Muscle of leg (tissue), 11 donors: ENCODE results near the gene ERV3-1. TPM values are rescaled to one million over a fixed set of nuclear protein-coding genes. Genes with fewer than 3 reads are reported as not detected.

Source experiments
- DNase-seq: peaks from one replicate; pipeline ENCODE4 v3.0.0; 2013
- H3K27ac ChIP-seq: one replicate; pipeline ENCODE4 v1.5.1; 2013; ENCODE audit warnings: mild to moderate bottlenecking, low read length, control low read depth
- H3K27me3 ChIP-seq: one replicate; pipeline ENCODE4 v1.6.1; 2013; ENCODE audit warnings: low read length; ENCODE audit not compliant: control insufficient read depth, insufficient read depth
- H3K36me3 ChIP-seq: one replicate; pipeline ENCODE4 v1.6.1; 2013; ENCODE audit warnings: low read length; ENCODE audit not compliant: control insufficient read depth, insufficient read depth
- H3K4me1 ChIP-seq: one replicate; pipeline ENCODE4 v1.6.1; 2013; ENCODE audit warnings: low read length; ENCODE audit not compliant: control insufficient read depth, insufficient read depth
- H3K4me3 ChIP-seq: one replicate; pipeline ENCODE4 v1.5.1; 2013; ENCODE audit warnings: low read length, control low read depth
- H3K9me3 ChIP-seq: replicated peaks from 2 replicates; pipeline ENCODE4 v1.6.1; 2013; ENCODE audit warnings: low read depth, low read length; ENCODE audit not compliant: control insufficient read depth
- WGBS: methylation state at CpG from one replicate; pipeline ENCODE4 v1.1.5; 2013; ENCODE audit warnings: missing lambda C conversion rate; ENCODE audit not compliant: insufficient coverage; 5-methylcytosine and 5-hydroxymethylcytosine counted together
- polyA plus RNA-seq, 8 donors: library from polyadenylated mRNA; unstranded; fragments of 120-200 nt; gene quantifications; one replicate each; pipeline versions ENCODE4 v1.2.1 to v1.2.3, GENCODE V29; 2013; ENCODE audit warnings: inconsistent platforms in 1 of 8, low replicate concordance in 1 of 8; ENCODE audit not compliant: insufficient read length in 8 of 8, insufficient read depth in 1 of 8
- total RNA-seq: library from RNA; stranded (reverse); fragments of 120-200 nt; gene quantifications from one replicate; pipeline ENCODE4 v1.2.4, GENCODE V29; 2013

The ERV3-1 gene
- total and polyA plus RNA-seq, 9 donors: 7.5 to 24.6 (median 10.2) TPM

GRCh38 chr7:65004575-65004974, 1.9 kb downstream of the ERV3-1 start:
- no peak for DNase-seq
- peaks cover 23% of the 10 kb centered on the region for H3K9me3 ChIP-seq
- no peaks in the 10 kb centered on the region for H3K27me3 ChIP-seq
- no peak overlapping the region for H3K27ac ChIP-seq
- no peak overlapping the region for H3K4me3 ChIP-seq
- peaks cover 2% of the 10 kb centered on the region for H3K4me1 ChIP-seq
- peaks cover 16% of the 10 kb centered on the region for H3K36me3 ChIP-seq
- 90% methylated on average over 1 of the region's 1 CpG for WGBS

GRCh38 chr7:65002972-65003585, 3.4 kb downstream of the ERV3-1 start:
- Histone ChIP-seq H3K27ac (no peak overlapping the region), H3K4me3 (no peak overlapping the region), H3K36me3 (peaks cover 25% of the 10 kb centered on the region), H3K4me1 (peaks cover 2% of the 10 kb centered on the region), H3K9me3 (peaks cover 38% of the 10 kb centered on the region), H3K27me3 (no peaks in the 10 kb centered on the region)
- WGBS: no CpG with 5 or more reads among the region's 2 CpGs
- DNase-seq: no peak

GRCh38 chr7:65001291-65001814, 5.1 kb downstream of the ERV3-1 start:
- Histone ChIP-seq H3K4me3 (no peak overlapping the region), H3K36me3 (peaks cover 25% of the 10 kb centered on the region), H3K27me3 (no peaks in the 10 kb centered on the region), H3K4me1 (no peaks in the 10 kb centered on the region), H3K27ac (no peak overlapping the region), H3K9me3 (peaks cover 55% of the 10 kb centered on the region)
- DNase-seq: no peak
- WGBS: 0% methylated on average over 1 of the region's 1 CpG

DNA sequence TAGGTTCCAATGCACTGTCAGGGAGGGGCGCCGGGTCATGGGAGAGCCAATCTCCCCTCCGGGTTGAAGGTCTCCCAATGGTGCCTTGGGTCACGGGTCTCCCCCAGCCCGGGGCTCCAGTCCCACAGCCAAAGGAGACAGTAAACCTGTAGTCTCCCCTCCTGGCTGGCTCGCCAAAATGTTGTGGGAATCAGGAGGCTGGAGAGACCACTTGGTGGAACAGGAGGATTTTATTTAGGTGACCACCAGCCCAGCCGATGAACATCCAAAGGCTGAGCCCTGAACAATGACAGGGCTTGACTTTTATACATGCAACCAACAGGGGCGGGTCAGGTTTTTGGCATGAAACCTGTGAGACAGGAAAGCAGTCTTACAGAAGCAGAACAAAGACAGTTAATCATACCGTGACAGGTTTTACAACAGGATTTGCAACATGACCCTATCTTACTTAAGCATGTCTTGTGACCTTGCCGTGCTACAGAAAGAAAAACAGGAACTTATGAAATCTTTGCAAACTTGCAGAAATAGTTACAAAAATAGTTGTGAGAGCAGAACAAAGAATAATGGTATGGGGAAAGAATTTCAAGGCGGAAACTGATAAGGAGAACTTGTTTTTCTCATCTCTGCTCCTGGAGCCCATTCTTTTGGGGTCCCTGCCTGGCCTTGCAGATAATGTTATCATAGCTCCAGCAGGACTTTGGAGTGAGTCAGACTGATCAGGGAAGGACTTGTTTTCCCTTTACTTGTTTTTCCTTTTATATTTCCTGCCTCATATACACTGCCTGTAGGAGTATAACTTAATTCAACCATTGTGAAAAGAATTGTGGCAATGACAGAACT, 7.1 kb downstream of the ERV3-1 start:
- Histone ChIP-seq H3K4me3 (no peak overlapping the region), H3K9me3 (peaks cover 72% of the 10 kb centered on the region), H3K4me1 (no peaks in the 10 kb centered on the region), H3K27ac (peak overlapping the region; percentile 7), H3K27me3 (no peaks in the 10 kb centered on the region), H3K36me3 (peaks cover 25% of the 10 kb centered on the region)
- peak; percentile 29 for DNase-seq
- WGBS: 89% methylated on average over 3 of the region's 11 CpGs

- WGBS: 100% methylated on average over 4 of the region's 7 CpGs
- Histone ChIP-seq H3K9me3 (peaks cover 76% of the 10 kb centered on the region), H3K27me3 (no peaks in the 10 kb centered on the region), H3K4me3 (no peak overlapping the region), H3K27ac (peak overlapping the region; percentile 7), H3K36me3 (peaks cover 25% of the 10 kb centered on the region), H3K4me1 (no peaks in the 10 kb centered on the region)
- no peak for DNase-seq
These were observed 7.7 kb downstream of the ERV3-1 start for GRCh38 chr7:64998865-64999164.

- 94% methylated on average over 4 of the region's 8 CpGs for WGBS
- peaks cover 82% of the 10 kb centered on the region for H3K9me3 ChIP-seq
- H3K4me3 ChIP-seq: no peak overlapping the region
- no peak overlapping the region for H3K27ac ChIP-seq
- DNase-seq: no peak
- H3K36me3 ChIP-seq: peaks cover 24% of the 10 kb centered on the region
- no peaks in the 10 kb centered on the region for H3K27me3 ChIP-seq
- H3K4me1 ChIP-seq: no peaks in the 10 kb centered on the region
These were observed 8.5 kb downstream of the ERV3-1 start for GRCh38 chr7:64997927-64998391.

DNA sequence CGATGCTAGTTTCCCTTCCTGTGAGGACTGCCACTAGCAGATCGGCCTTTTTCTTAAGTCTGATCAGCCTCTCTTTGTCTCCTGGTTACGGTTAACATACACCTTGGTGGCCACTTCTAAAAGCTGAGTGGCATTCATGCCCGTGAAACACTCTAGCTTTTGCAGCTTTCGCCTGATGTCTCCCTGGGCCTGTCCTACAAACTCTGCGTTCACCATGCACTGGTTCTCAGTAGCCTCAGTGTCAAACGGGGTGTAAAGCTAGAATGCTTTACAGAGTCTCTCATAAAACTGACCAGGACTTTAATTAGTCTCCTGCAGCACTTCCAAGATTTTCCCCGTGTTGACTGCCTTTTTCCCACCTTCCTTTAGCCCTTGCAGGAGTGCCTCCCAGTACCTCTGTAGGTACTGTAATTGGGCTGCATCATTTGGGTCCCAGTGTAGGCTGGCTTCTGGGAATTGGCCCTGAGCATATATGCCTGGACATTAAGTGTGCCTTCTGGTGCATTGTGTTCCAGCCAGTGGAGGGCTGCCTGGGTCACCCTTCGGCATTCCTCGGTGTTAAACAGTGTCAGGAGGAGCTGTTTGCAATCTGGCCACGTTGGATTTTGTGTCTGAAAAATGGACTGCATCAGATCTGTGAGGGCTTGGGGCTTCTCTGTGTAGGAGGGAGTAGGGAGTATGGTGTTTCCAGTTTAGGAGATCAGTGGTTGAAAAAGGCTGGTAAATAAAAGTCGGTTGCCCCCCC, 9.2 kb downstream of the ERV3-1 start:
- H3K36me3 ChIP-seq: peaks cover 28% of the 10 kb centered on the region
- H3K9me3 ChIP-seq: peaks cover 84% of the 10 kb centered on the region
- no peaks in the 10 kb centered on the region for H3K27me3 ChIP-seq
- no peak for DNase-seq
- no peaks in the 10 kb centered on the region for H3K4me1 ChIP-seq
- no peak overlapping the region for H3K4me3 ChIP-seq
- WGBS: 94% methylated on average over 10 of the region's 12 CpGs
- no peak overlapping the region for H3K27ac ChIP-seq

- Histone ChIP-seq H3K27me3 (no peaks in the 10 kb centered on the region), H3K4me3 (no peak overlapping the region), H3K36me3 (peaks cover 24% of the 10 kb centered on the region), H3K9me3 (peaks cover 89% of the 10 kb centered on the region), H3K27ac (no peak overlapping the region), H3K4me1 (no peaks in the 10 kb centered on the region)
- no peak for DNase-seq
- WGBS: no CpG with 5 or more reads among the region's 2 CpGs
These were observed 10.2 kb downstream of the ERV3-1 start for GRCh38 chr7:64996305-64996704.

DNA sequence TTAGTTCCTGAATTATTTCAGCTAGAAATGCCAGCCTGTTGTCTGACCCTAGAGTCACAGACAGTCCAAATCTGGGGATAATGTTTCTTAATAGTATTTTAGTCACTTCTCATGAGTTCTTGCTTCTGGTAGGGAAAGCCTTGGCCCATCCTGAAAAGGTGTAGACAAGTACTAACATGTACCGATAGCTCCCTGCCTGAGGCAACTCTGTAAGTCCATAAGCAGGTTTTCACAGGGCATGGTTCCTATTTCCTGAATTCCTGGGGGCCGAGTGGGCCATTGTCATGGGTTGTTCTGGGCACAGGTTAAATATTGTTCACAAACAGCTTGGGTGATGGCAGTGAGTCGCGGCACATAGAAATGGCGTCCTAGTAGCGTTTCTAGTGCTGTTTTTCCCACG, 12.6 kb downstream of the ERV3-1 start:
- H3K27me3 ChIP-seq: no peaks in the 10 kb centered on the region
- peaks cover 14% of the 10 kb centered on the region for H3K36me3 ChIP-seq
- no peaks in the 10 kb centered on the region for H3K4me1 ChIP-seq
- no peak overlapping the region for H3K27ac ChIP-seq
- 100% methylated on average over 7 of the region's 7 CpGs for WGBS
- DNase-seq: no peak
- H3K9me3 ChIP-seq: peaks cover 81% of the 10 kb centered on the region
- no peak overlapping the region for H3K4me3 ChIP-seq

DNA sequence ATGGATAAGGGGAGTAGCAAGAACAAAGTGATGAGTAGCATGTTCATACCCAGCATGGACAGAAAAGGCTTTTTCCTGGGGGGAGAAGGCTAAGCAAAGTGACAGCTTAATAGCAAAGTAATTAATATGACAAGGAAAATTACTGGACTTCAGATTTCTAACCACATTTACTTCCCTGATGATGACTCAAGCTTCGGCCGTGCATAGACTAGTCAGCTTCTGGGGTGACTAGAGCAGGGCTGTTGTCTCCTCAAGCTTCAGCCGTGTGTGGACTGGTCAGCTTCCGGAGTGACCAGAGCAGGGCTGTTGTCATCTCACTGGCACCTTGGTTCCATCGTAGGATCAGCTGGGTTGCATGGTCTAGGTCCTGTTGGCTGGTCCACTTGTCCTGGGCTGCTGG, 13.5 kb downstream of the ERV3-1 start:
- no peak for DNase-seq
- no peaks in the 10 kb centered on the region for H3K27me3 ChIP-seq

More for the DNA sequence above, 13.5 kb downstream of the ERV3-1 start:
- Histone ChIP-seq H3K27ac (no peak overlapping the region), H3K36me3 (peaks cover 10% of the 10 kb centered on the region), H3K4me3 (no peak overlapping the region), H3K4me1 (no peaks in the 10 kb centered on the region), H3K9me3 (peaks cover 76% of the 10 kb centered on the region)
- WGBS: 91% methylated on average over 5 of the region's 5 CpGs
